Measurements from ENCODE around the gene MYO9A.
"Not testable (repeated sequence)": the region's sequence is repeated elsewhere in the genome, so short reads cannot be mapped to it uniquely, and the experiment has no call there.

The MYO9A gene

GRCh38 chr15:72086010-72086697, 31.8 kb downstream of the MYO9A start:
- no peak overlapping the region for H3K4me3 Mint-ChIP-seq
- H3K4me1 Mint-ChIP-seq (ENCODE audit: low read depth), result no peaks in the 10 kb centered on the region
- H3K36me3 Mint-ChIP-seq, result peaks cover 18% of the 10 kb centered on the region
- H3K27me3 Mint-ChIP-seq, result no peaks in the 10 kb centered on the region
- H3K27ac Mint-ChIP-seq, result no peak overlapping the region
- H3K9me3 Mint-ChIP-seq (ENCODE audit: low read depth), result peaks cover 6% of the 10 kb centered on the region

GRCh38 chr15:72082176-72082575, 35.8 kb downstream of the MYO9A start:
- Mint-ChIP-seq H3K4me3 (no peak overlapping the region), H3K9me3 (ENCODE audit: low read depth) (peaks cover 6% of the 10 kb centered on the region), H3K27ac (no peak overlapping the region), H3K27me3 (no peaks in the 10 kb centered on the region), H3K36me3 (peaks cover 13% of the 10 kb centered on the region), H3K4me1 (ENCODE audit: low read depth) (peaks cover 16% of the 10 kb centered on the region)

- H3K27ac Mint-ChIP-seq, result no peak overlapping the region
- H3K4me1 Mint-ChIP-seq (ENCODE audit: low read depth), result peaks cover 31% of the 10 kb centered on the region
- H3K4me3 Mint-ChIP-seq, result no peak overlapping the region
- peaks cover 14% of the 10 kb centered on the region for H3K36me3 Mint-ChIP-seq
- peaks cover 6% of the 10 kb centered on the region for H3K9me3 Mint-ChIP-seq (ENCODE audit: low read depth)
- H3K27me3 Mint-ChIP-seq, result no peaks in the 10 kb centered on the region
These were observed 39.1 kb downstream of the MYO9A start for GRCh38 chr15:72078887-72079286.

- Mint-ChIP-seq H3K4me1 (ENCODE audit: low read depth) (peaks cover 36% of the 10 kb centered on the region), H3K4me3 (no peak overlapping the region), H3K27me3 (no peaks in the 10 kb centered on the region), H3K9me3 (ENCODE audit: low read depth) (no peaks in the 10 kb centered on the region), H3K27ac (no peak overlapping the region), H3K36me3 (peaks cover 11% of the 10 kb centered on the region)
These were observed 40.0 kb downstream of the MYO9A start for GRCh38 chr15:72077950-72078349.

GRCh38 chr15:72074335-72075060, 43.5 kb downstream of the MYO9A start:
- Mint-ChIP-seq H3K9me3 (ENCODE audit: low read depth) (no peaks in the 10 kb centered on the region), H3K36me3 (peaks cover 13% of the 10 kb centered on the region), H3K27me3 (no peaks in the 10 kb centered on the region), H3K4me1 (ENCODE audit: low read depth) (peaks cover 42% of the 10 kb centered on the region), H3K4me3 (no peak overlapping the region), H3K27ac (no peak overlapping the region)

- not testable (repeated sequence) for H3K36me3 Mint-ChIP-seq; H3K9me3 Mint-ChIP-seq (ENCODE audit: low read depth); H3K27ac Mint-ChIP-seq; H3K4me3 Mint-ChIP-seq; H3K27me3 Mint-ChIP-seq
- peaks cover 28% of the 10 kb centered on the region for H3K4me1 Mint-ChIP-seq (ENCODE audit: low read depth)
These were observed 46.5 kb downstream of the MYO9A start for GRCh38 chr15:72071448-72071825.

- H3K4me3 Mint-ChIP-seq, result no peak overlapping the region
- H3K9me3 Mint-ChIP-seq (ENCODE audit: low read depth), result no peaks in the 10 kb centered on the region
- no peaks in the 10 kb centered on the region for H3K27me3 Mint-ChIP-seq
- H3K4me1 Mint-ChIP-seq (ENCODE audit: low read depth), result peaks cover 27% of the 10 kb centered on the region
- peaks cover 4% of the 10 kb centered on the region for H3K36me3 Mint-ChIP-seq
- no peak overlapping the region for H3K27ac Mint-ChIP-seq
These were observed 47.0 kb downstream of the MYO9A start for GRCh38 chr15:72070817-72071447.

- H3K4me3 Mint-ChIP-seq, result no peak overlapping the region
- peaks cover 12% of the 10 kb centered on the region for H3K36me3 Mint-ChIP-seq
- H3K27ac Mint-ChIP-seq, result no peak overlapping the region
These were observed 49.1 kb downstream of the MYO9A start for GRCh38 chr15:72068856-72069255.

GRCh38 chr15:72065801-72066200, 52.1 kb downstream of the MYO9A start:
- H3K36me3 Mint-ChIP-seq, result peaks cover 11% of the 10 kb centered on the region
- no peaks in the 10 kb centered on the region for H3K27me3 Mint-ChIP-seq
- peaks cover 13% of the 10 kb centered on the region for H3K4me1 Mint-ChIP-seq (ENCODE audit: low read depth)
- no peak overlapping the region for H3K4me3 Mint-ChIP-seq
- H3K9me3 Mint-ChIP-seq (ENCODE audit: low read depth), result no peaks in the 10 kb centered on the region
- H3K27ac Mint-ChIP-seq, result no peak overlapping the region

More at GRCh38 chr15:72068856-72069255, 49.1 kb downstream of the MYO9A start:
- no peaks in the 10 kb centered on the region for H3K9me3 Mint-ChIP-seq (ENCODE audit: low read depth)
- H3K4me1 Mint-ChIP-seq (ENCODE audit: low read depth), result peaks cover 21% of the 10 kb centered on the region
- no peaks in the 10 kb centered on the region for H3K27me3 Mint-ChIP-seq

- Mint-ChIP-seq H3K9me3 (ENCODE audit: low read depth) (no peaks in the 10 kb centered on the region), H3K4me1 (ENCODE audit: low read depth) (peaks cover 13% of the 10 kb centered on the region), H3K36me3 (peaks cover 11% of the 10 kb centered on the region), H3K27ac (no peak overlapping the region), H3K4me3 (no peak overlapping the region), H3K27me3 (no peaks in the 10 kb centered on the region)
These were observed 54.8 kb downstream of the MYO9A start for GRCh38 chr15:72063186-72063585.

GRCh38 chr15:72062319-72062718, 55.6 kb downstream of the MYO9A start:
- H3K27me3 Mint-ChIP-seq, result no peaks in the 10 kb centered on the region
- H3K4me3 Mint-ChIP-seq, result no peak overlapping the region
- H3K4me1 Mint-ChIP-seq (ENCODE audit: low read depth), result peaks cover 20% of the 10 kb centered on the region
- H3K27ac Mint-ChIP-seq, result no peak overlapping the region
- H3K36me3 Mint-ChIP-seq, result peaks cover 12% of the 10 kb centered on the region
- no peaks in the 10 kb centered on the region for H3K9me3 Mint-ChIP-seq (ENCODE audit: low read depth)

GRCh38 chr15:72060687-72061250, 57.2 kb downstream of the MYO9A start:
- Mint-ChIP-seq H3K27ac (no peak overlapping the region), H3K9me3 (ENCODE audit: low read depth) (no peaks in the 10 kb centered on the region), H3K27me3 (no peaks in the 10 kb centered on the region), H3K4me1 (ENCODE audit: low read depth) (peaks cover 24% of the 10 kb centered on the region), H3K4me3 (no peak overlapping the region), H3K36me3 (peaks cover 11% of the 10 kb centered on the region)

- Mint-ChIP-seq H3K9me3 (ENCODE audit: low read depth) (no peaks in the 10 kb centered on the region), H3K4me1 (ENCODE audit: low read depth) (peaks cover 25% of the 10 kb centered on the region), H3K27ac (no peak overlapping the region), H3K4me3 (no peak overlapping the region), H3K36me3 (peaks cover 3% of the 10 kb centered on the region), H3K27me3 (no peaks in the 10 kb centered on the region)
These were observed 59.4 kb downstream of the MYO9A start for GRCh38 chr15:72058585-72058984.

- Mint-ChIP-seq H3K4me1 (ENCODE audit: low read depth) (peaks cover 25% of the 10 kb centered on the region), H3K9me3 (ENCODE audit: low read depth) (no peaks in the 10 kb centered on the region), H3K27me3 (no peaks in the 10 kb centered on the region), H3K4me3 (no peak overlapping the region), H3K36me3 (peaks cover 3% of the 10 kb centered on the region), H3K27ac (no peak overlapping the region)
These were observed 60.3 kb downstream of the MYO9A start for GRCh38 chr15:72057548-72058091.

GRCh38 chr15:72056217-72056616, 61.7 kb downstream of the MYO9A start:
- not testable (repeated sequence) for H3K4me3 Mint-ChIP-seq; H3K27me3 Mint-ChIP-seq; H3K9me3 Mint-ChIP-seq (ENCODE audit: low read depth); H3K27ac Mint-ChIP-seq; H3K36me3 Mint-ChIP-seq
- H3K4me1 Mint-ChIP-seq (ENCODE audit: low read depth), result peaks cover 23% of the 10 kb centered on the region

All from activated naive CD8-positive, alpha-beta T cell (primary cell).